Gastrocnemius medialis (tissue), 4 donors: ENCODE data around the gene SLC49A4.

Experiments used
- POLR2A ChIP-seq, 2 donors: fragments of 450-650 bp; IDR thresholded peaks; one replicate each; pipeline ENCODE4 v1.6.1; 2017; ENCODE audit warnings: antibody characterized with exemption in 2 of 2, mild to moderate bottlenecking in 2 of 2, moderate library complexity in 2 of 2
- TF ChIP-seq, protein P1 (sequence below), 5 experiments: fragments of 450-650 bp in 3 of 5; fragments of 200-600 bp in 2 of 5; sonication (generic) in 2 of 5; IDR thresholded peaks in 4 of 5; conservative IDR thresholded peaks in 1 of 5; 1 replicate in 4 of 5; 2 replicates in 1 of 5; pipeline ENCODE4 v1.5.1; 2016 to 2019; ENCODE audit warnings: antibody characterized with exemption in 5 of 5, mild to moderate bottlenecking in 3 of 5, moderate library complexity in 3 of 5

DNA sequence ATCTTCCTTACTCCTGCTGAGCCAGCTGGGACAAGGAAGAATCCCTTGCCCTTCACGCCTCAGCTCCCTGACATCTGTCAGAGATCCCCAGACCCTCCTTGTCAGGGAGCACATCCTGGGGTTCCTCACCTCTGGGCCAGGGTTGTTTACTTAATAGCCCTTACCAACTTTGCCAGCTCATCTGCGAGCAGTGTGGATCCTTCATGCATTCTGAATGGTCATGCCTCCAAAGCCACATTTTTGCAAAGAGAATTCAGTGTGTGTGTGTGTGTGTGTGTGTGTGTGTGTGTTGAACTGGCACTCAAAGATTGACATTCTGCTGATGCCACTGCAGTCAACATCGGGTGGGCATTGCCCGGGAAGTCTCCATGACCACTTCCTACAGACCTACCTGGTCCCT is 112.6 kb downstream of the SLC49A4 start:
- TF ChIP-seq, protein P1, sequence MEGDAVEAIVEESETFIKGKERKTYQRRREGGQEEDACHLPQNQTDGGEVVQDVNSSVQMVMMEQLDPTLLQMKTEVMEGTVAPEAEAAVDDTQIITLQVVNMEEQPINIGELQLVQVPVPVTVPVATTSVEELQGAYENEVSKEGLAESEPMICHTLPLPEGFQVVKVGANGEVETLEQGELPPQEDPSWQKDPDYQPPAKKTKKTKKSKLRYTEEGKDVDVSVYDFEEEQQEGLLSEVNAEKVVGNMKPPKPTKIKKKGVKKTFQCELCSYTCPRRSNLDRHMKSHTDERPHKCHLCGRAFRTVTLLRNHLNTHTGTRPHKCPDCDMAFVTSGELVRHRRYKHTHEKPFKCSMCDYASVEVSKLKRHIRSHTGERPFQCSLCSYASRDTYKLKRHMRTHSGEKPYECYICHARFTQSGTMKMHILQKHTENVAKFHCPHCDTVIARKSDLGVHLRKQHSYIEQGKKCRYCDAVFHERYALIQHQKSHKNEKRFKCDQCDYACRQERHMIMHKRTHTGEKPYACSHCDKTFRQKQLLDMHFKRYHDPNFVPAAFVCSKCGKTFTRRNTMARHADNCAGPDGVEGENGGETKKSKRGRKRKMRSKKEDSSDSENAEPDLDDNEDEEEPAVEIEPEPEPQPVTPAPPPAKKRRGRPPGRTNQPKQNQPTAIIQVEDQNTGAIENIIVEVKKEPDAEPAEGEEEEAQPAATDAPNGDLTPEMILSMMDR (IDR thresholded peaks at IDR 0.05 in 4 of 5, conservative IDR thresholded peaks at IDR 0.05 in 1 of 5), result no peak
- no peak for TF ChIP-seq POLR2A (IDR thresholded peaks at IDR 0.05)
